A549 treated with AZD9567 at 1 μM for 4 hours (cell line): ENCODE results near the gene ZNF287. TPM values are rescaled to one million over a fixed set of nuclear protein-coding genes. Genes with fewer than 3 reads are reported as not detected.

Experiments used
- total RNA-seq: library from RNA; stranded (reverse); fragments of 200-300 nt; extraction: Qiagen RNA extraction; gene quantifications from 5 replicates; pipeline ENCODE4 v1.2.3, GENCODE V29; 2022; ENCODE audit not compliant: insufficient read depth

ZNF287 gene
- 8.0 to 14.6 TPM (median 13.9 TPM) in 5 replicates for total RNA-seq

DNA sequence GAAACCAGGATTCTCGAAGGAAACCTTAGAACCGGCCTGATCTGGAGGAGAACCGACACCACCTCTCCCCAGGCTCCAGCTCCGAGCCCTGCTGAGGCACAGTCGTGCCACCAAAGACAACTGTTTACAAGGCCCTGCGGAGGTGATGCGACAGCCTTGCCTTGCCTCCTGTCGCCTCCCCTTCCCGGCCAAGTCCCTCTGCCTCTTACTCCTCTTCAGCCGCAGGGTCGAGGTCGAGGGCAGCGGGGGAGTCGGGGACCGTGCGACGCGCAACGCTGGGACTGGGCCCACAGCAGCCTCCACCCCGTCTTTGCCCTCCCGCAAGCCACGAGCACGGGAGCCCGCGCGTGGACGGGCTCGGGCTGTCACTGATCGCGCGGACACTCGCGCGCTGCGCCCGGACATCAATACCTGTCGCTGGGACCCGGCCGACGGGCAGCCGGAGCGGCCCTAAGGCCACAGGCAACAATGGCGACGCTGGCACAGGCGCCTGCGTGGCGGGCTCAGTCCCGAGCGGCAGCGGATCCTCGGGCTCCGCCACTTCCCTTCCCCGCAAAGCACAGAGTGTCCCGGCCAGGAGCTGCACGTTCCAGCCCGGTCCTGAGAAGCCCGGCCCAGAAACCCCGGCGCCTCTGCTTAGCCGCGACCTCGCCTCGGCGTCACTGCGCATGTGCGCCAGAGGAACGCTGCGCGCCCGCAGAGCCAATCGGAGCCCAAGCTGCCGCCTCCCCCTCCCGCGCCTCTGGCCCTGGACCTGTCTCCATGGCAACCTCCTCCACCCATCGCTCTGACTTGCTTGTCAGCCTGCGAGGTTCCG, at the start of gene ZNF287:
Gene ZNF287, minus strand, starts transcription at position 664 of the 817 bp plus-strand sequence. CDS start 1,473 bp downstream, outside the sequence.

Other genes with a start within 250 kb of the ZNF287 start
- 139 to 161 TPM (median 159 TPM) in 5 replicates for gene CENPV, start 215.7 kb downstream of the ZNF287 start, total RNA-seq
- gene UBB, start 188.1 kb downstream of the ZNF287 start, total RNA-seq, result 1,967 to 2,377 TPM (median 2,087 TPM) in 5 replicates
- gene TRPV2, start 153.6 kb downstream of the ZNF287 start, total RNA-seq, result 0.36 to 0.69 TPM (median 0.48 TPM) in 4 of 5 replicates, not detected in the other
- gene LRRC75A, start 77.0 kb downstream of the ZNF287 start, total RNA-seq, result 0.99 to 1.2 TPM (median 1.0 TPM) in 4 of 5 replicates, not detected in the other
- gene ZNF624, start 84.6 kb upstream of the ZNF287 start, total RNA-seq, result 1.0 to 1.9 TPM (median 1.7 TPM) in 5 replicates
- gene CCDC144A, start 121.0 kb upstream of the ZNF287 start, total RNA-seq, result 0.93 to 1.8 TPM (median 1.7 TPM) in 5 replicates